NCI-H146 (cell line): ENCODE results near the gene PRKCE.
A peak's percentile ranks its signal among the peaks of the same experiment; 100 is the strongest.

Experiments used
- DNase-seq: peaks from one replicate; lab custom pipeline; 2025; lab: John Stamatoyannopoulos, UW

The PRKCE gene

GRCh38 chr2:45631955-45632354, 19.5 kb upstream of the PRKCE start:
- DNase-seq = no peak

- no peak for DNase-seq
Measured at GRCh38 chr2:45634223-45634622, 17.3 kb upstream of the PRKCE start.

- DNase-seq = peak; percentile 60
Measured at GRCh38 chr2:45636008-45636407, 15.5 kb upstream of the PRKCE start.

GRCh38 chr2:45637440-45637839, 14.0 kb upstream of the PRKCE start:
- DNase-seq = no peak

- DNase-seq = no peak
Measured at GRCh38 chr2:45640576-45640975, 10.9 kb upstream of the PRKCE start.

GRCh38 chr2:45643095-45643494, 8.4 kb upstream of the PRKCE start:
- DNase-seq = peak; percentile 39

GRCh38 chr2:45643543-45644542, 7.6 kb upstream of the PRKCE start:
- peak; percentile 66 for DNase-seq

GRCh38 chr2:45646289-45646688, 5.2 kb upstream of the PRKCE start:
- no peak for DNase-seq

- no peak for DNase-seq
Measured at GRCh38 chr2:45647356-45647755, 4.1 kb upstream of the PRKCE start.

GRCh38 chr2:45647986-45648520, 3.4 kb upstream of the PRKCE start:
- DNase-seq = no peak

GRCh38 chr2:45648636-45649035, 2.8 kb upstream of the PRKCE start:
- no peak for DNase-seq

GRCh38 chr2:45649462-45649857, 2.0 kb upstream of the PRKCE start:
- no peak for DNase-seq

- DNase-seq = peak; percentile 63
Measured at GRCh38 chr2:45649858-45650811, 1.3 kb upstream of the PRKCE start.

- peak; percentile 86 for DNase-seq
Measured at GRCh38 chr2:45650851-45651414, 542 bp upstream of the PRKCE start.

GRCh38 chr2:45652090-45653031, 886 bp downstream of the PRKCE start:
- DNase-seq = peak; percentile 45

- no peak for DNase-seq
Measured at GRCh38 chr2:45653122-45653913, 1.8 kb downstream of the PRKCE start.

- DNase-seq = no peak
Measured at GRCh38 chr2:45654250-45654649, 2.8 kb downstream of the PRKCE start.

GRCh38 chr2:45661828-45662227, 10.4 kb downstream of the PRKCE start:
- DNase-seq = no peak

- DNase-seq = no peak
Measured at GRCh38 chr2:45664635-45665261, 13.3 kb downstream of the PRKCE start.
